OCI-LY7 (cell line): Measurements from ENCODE around the gene CHEK1. TPM values are rescaled to one million over a fixed set of nuclear protein-coding genes. Genes with fewer than 3 reads are reported as not detected.
A peak's percentile ranks its signal among the peaks of the same experiment; 100 is the strongest.

ENCODE experiments used
- BruUV-seq: library from RNA; stranded (reverse); fragments of 400-500 nt; replicated peaks from 2 replicates; lab custom pipeline; 2021; lab: Mats Ljungman, UMichigan
- CTCF ChIA-PET: fragments of 300-600 bp; sonication (Branson Sonifier 250); formaldehyde crosslinking; loops from one replicate; lab custom pipeline; 2022; ENCODE audit warnings: antibody characterized with exemption; ENCODE audit not compliant: unreplicated experiment; lab: Charles Lee
- POLR2A ChIA-PET: fragments of 300-600 bp; sonication (Branson Sonifier 250); formaldehyde crosslinking; loops from one replicate; lab custom pipeline; 2022; ENCODE audit warnings: antibody characterized with exemption; lab: Charles Lee
- DNase-seq: peaks from one replicate; pipeline ENCODE4 v3.0.0-alpha.2; 2015; ENCODE audit warnings: low spot score
- H2AFZ ChIP-seq: fragments of 200-600 bp; sonication (generic), shearing (Covaris generic); 2 replicates; pipeline ENCODE4 v1.6.1; 2014; ENCODE audit warnings: mild to moderate bottlenecking, antibody characterized with exemption, low read length, moderate library complexity
- H3K27ac ChIP-seq: fragments of 200-600 bp; sonication (generic); 2 replicates; pipeline ENCODE4 v1.5.1; 2014; ENCODE audit warnings: mixed run types, low read depth, mild to moderate bottlenecking, moderate library complexity, low read length, inconsistent platforms; ENCODE audit not compliant: poor library complexity, severe bottlenecking
- H3K36me3 ChIP-seq: fragments of 200-600 bp; sonication (generic); 2 replicates; pipeline ENCODE4 v1.6.1; 2014; ENCODE audit warnings: mild to moderate bottlenecking, antibody characterized with exemption, low read length, moderate library complexity, mixed read lengths; ENCODE audit not compliant: insufficient read depth
- H3K4me1 ChIP-seq: fragments of 200-600 bp; sonication (generic); 2 replicates; pipeline ENCODE4 v1.5.1; 2014; ENCODE audit warnings: mild to moderate bottlenecking, low read length; ENCODE audit not compliant: insufficient read depth, poor library complexity, severe bottlenecking
- H3K4me2 ChIP-seq: fragments of 200-600 bp; sonication (generic); 2 replicates; pipeline ENCODE4 v1.6.1; 2014; ENCODE audit warnings: mild to moderate bottlenecking, low read length
- H3K4me3 ChIP-seq: fragments of 200-600 bp; sonication (generic); 2 replicates; pipeline ENCODE4 v1.5.1; 2014; ENCODE audit warnings: mild to moderate bottlenecking, low read depth, low read length; ENCODE audit not compliant: poor library complexity, severe bottlenecking
- H3K79me2 ChIP-seq: fragments of 200-600 bp; sonication (generic); 2 replicates; pipeline ENCODE4 v1.6.1; 2016; ENCODE audit warnings: low read depth, mild to moderate bottlenecking, low read length, moderate library complexity, mixed read lengths; ENCODE audit not compliant: insufficient read depth
- H3K9me2 ChIP-seq: fragments of 200-600 bp; sonication (generic); 2 replicates; pipeline ENCODE4 v1.6.1; 2016; ENCODE audit warnings: mild to moderate bottlenecking, low read length, mixed read lengths; ENCODE audit not compliant: insufficient read depth
- H3K9me3 ChIP-seq: fragments of 200-600 bp; sonication (generic); 2 replicates; pipeline ENCODE4 v1.6.1; 2014; ENCODE audit warnings: mild to moderate bottlenecking, mixed run types, low read length, mixed read lengths
- H4K20me1 ChIP-seq: fragments of 200-600 bp; sonication (generic); 2 replicates; pipeline ENCODE4 v1.6.1; 2014; ENCODE audit warnings: mild to moderate bottlenecking, antibody characterized with exemption, low read length, moderate library complexity, mixed read lengths; ENCODE audit not compliant: insufficient read depth
- EZH2phosphoT487 ChIP-seq: fragments of 200-600 bp; sonication (generic); IDR thresholded peaks from 2 replicates; pipeline ENCODE4 v1.6.1; 2018; ENCODE audit warnings: low read depth, borderline replicate concordance, mild to moderate bottlenecking, mixed run types, antibody characterized with exemption, low read length, moderate library complexity, mixed read lengths
- intact Hi-C: fragments of 100-400 bp; cut with micrococcal nuclease; formaldehyde crosslinking; loops from one replicate; pipeline ENCODE4 v1.10.0; 2022; ENCODE audit not compliant: unreplicated experiment
- total RNA-seq, 2 experiments: library from RNA; depleted of rRNA in 1 of 2; stranded (reverse); fragments of >200 nt in 1 of 2; shearing (Covaris generic) in 1 of 2; gene quantifications; 2 replicates each; pipeline ENCODE4 v1.2.3, GENCODE V29; 2014 to 2022
- TF ChIP-seq, protein P1 (sequence below): fragments of 200-600 bp; sonication (generic); conservative IDR thresholded peaks from 2 replicates; pipeline ENCODE4 v1.5.1; 2014; ENCODE audit warnings: mild to moderate bottlenecking, antibody characterized with exemption, low read length, moderate library complexity, mixed read lengths

Gene CHEK1
- total RNA-seq, 2 experiments from 2014 or later = 89.7 to 147 TPM

DNA sequence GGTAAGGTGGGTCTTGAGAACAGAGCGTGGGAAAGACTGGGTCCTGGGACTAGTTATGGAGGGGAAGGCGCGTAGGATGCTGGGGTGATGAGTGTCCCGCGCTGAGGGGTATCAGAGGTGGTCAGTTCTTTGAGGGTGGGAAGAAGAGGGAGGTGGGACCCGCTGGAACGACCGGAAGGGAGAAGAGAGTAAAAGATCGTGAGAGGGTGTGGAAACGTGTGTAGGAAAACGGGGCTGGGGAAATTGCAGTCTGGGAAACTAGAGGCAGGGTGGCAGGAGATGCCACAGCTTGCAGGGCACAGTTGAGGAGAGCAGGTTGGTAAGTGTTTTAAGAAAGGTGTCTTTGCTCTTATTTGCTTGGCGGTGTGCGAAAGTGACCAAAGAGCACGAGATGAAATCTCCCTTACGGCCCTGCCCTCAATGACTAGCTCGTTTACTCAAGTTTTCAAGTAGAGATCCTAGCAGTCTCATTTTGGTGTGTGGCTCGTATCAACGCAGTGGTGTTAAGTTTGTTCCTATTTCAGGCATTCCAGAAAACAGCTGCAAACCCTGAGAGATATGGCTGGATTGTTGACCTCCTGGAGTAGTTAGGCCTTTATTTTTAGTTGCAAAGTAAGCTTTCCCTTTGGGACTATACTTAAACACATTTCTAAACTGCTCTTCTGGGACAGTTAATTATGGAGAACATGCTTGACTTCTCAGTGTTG lies 31.7 kb upstream of the CHEK1 start:
- no peak for DNase-seq
- intact Hi-C loops = loop anchor here (2.0 kb wide), 1 partner anchor 32 kb away; the partner anchor contains the start of gene CHEK1

DNA sequence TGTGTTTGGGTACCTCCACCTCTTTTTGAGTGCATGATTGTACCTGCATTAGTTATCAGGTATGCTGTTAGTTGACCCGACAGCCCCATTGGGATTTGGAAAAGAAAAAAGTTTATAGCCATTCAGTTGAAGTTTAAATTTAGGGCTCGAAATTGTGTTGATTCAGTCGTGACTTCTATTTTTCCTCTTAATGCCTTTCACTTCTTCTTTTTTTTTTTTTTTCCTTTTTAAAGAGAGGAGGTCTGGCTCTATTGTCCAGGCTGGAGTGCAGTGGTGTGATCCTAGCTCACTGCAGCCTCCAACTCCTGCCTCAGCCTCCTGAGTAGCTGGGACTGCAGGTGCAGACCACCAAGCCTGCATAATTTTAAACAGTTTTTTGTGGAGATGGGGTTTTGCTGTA lies 30.0 kb upstream of the CHEK1 start:
- no peaks in the 10 kb centered on the region for H3K9me3 ChIP-seq
- H3K4me2 ChIP-seq = peak overlapping the region; percentile 98
- ChIA-PET POLR2A (interaction anchor here (5.5 kb wide), 1 partner anchor 26 kb away, joined by 34 read pairs; no protein-coding TSS in a partner anchor), CTCF (no interaction called here)
- H4K20me1 ChIP-seq = peaks cover 22% of the 10 kb centered on the region
- peaks cover 42% of the 10 kb centered on the region for H3K36me3 ChIP-seq
- BruUV-seq = no TSS peak
- DNase-seq = peak; percentile 13
- peak overlapping the region; percentile 78 for H3K27ac ChIP-seq
- H2AFZ ChIP-seq = no peak overlapping the region
- no peaks in the 10 kb centered on the region for H3K9me2 ChIP-seq
- peak overlapping the region; percentile 90 for H3K4me3 ChIP-seq
- no peak for TF ChIP-seq EZH2phosphoT487
- TF ChIP-seq, protein P1, sequence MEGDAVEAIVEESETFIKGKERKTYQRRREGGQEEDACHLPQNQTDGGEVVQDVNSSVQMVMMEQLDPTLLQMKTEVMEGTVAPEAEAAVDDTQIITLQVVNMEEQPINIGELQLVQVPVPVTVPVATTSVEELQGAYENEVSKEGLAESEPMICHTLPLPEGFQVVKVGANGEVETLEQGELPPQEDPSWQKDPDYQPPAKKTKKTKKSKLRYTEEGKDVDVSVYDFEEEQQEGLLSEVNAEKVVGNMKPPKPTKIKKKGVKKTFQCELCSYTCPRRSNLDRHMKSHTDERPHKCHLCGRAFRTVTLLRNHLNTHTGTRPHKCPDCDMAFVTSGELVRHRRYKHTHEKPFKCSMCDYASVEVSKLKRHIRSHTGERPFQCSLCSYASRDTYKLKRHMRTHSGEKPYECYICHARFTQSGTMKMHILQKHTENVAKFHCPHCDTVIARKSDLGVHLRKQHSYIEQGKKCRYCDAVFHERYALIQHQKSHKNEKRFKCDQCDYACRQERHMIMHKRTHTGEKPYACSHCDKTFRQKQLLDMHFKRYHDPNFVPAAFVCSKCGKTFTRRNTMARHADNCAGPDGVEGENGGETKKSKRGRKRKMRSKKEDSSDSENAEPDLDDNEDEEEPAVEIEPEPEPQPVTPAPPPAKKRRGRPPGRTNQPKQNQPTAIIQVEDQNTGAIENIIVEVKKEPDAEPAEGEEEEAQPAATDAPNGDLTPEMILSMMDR = no peak
- intact Hi-C loops = no loop called here
- H3K4me1 ChIP-seq = peaks cover 25% of the 10 kb centered on the region
- peaks cover 56% of the 10 kb centered on the region for H3K79me2 ChIP-seq

More for the DNA sequence above, 31.7 kb upstream of the CHEK1 start:
- peaks cover 56% of the 10 kb centered on the region for H3K79me2 ChIP-seq
- peak overlapping the region; percentile 78 for H3K27ac ChIP-seq
- CTCF ChIA-PET = interaction anchor here (0.6 to 1.4 kb wide), 4 partner anchors 24 to 636 kb away, joined by 3 to 4 read pairs (median 4); partner anchors contain the start of genes EI24 and HYLS1
- no peak for TF ChIP-seq EZH2phosphoT487
- TF ChIP-seq, protein P1 = no peak
- POLR2A ChIA-PET = interaction anchor here (0.6 to 5.5 kb wide), 11 partner anchors 10 to 487 kb away, joined by 3 to 34 read pairs (median 7); partner anchors contain the start of genes ACRV1, CHEK1, EI24 and HYLS1
- H4K20me1 ChIP-seq = peaks cover 22% of the 10 kb centered on the region
- H3K9me2 ChIP-seq = no peaks in the 10 kb centered on the region
- peak overlapping the region; percentile 90 for H3K4me3 ChIP-seq
- peak overlapping the region; percentile 98 for H3K4me2 ChIP-seq
- peak overlapping the region; percentile 49; the same call in 1 of the 2 replicates for H2AFZ ChIP-seq
- H3K9me3 ChIP-seq = no peaks in the 10 kb centered on the region
- peaks cover 25% of the 10 kb centered on the region for H3K4me1 ChIP-seq
- BruUV-seq = TSS peak; percentile 59
- H3K36me3 ChIP-seq = peaks cover 30% of the 10 kb centered on the region

DNA sequence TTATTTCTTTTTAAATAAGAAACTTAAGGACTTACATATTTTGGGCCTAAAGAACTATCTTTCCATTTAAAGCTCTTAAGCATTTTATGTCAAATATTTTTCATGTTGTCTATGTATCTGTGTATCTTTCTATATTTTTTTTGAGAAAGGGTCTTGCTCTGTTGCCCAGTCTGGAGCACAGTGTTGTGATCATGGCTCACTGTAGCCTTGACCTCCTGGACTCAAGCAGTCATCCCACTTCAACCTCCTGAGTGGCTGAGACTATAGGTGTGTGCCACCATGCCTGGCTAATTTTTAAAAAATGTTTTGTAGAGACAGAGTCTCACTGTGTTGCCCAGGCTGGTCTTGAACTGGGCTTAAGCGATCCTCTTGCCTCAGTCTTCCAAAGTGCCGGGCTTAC lies 24.3 kb upstream of the CHEK1 start:
- no peaks in the 10 kb centered on the region for H3K9me2 ChIP-seq
- no peak overlapping the region for H3K27ac ChIP-seq
- peaks cover 93% of the 10 kb centered on the region for H3K36me3 ChIP-seq
- ChIA-PET CTCF (no interaction called here), POLR2A (interaction anchor here (1.7 kb wide), 1 partner anchor 19 kb away, joined by 3 read pairs; no protein-coding TSS in a partner anchor)
- peaks cover 9% of the 10 kb centered on the region for H4K20me1 ChIP-seq
- peaks cover 15% of the 10 kb centered on the region for H3K79me2 ChIP-seq
- H3K4me3 ChIP-seq = no peak overlapping the region
- H3K4me1 ChIP-seq = peaks cover 3% of the 10 kb centered on the region
- DNase-seq = no peak
- no peak for TF ChIP-seq EZH2phosphoT487
- H3K9me3 ChIP-seq = no peaks in the 10 kb centered on the region
- intact Hi-C loops = no loop called here
- H3K4me2 ChIP-seq = no peak overlapping the region
- H2AFZ ChIP-seq = no peak overlapping the region
- no TSS peak for BruUV-seq
